Retina (tissue), 1 donor: ENCODE measurements around the gene SHB.
A peak's percentile ranks its signal among the peaks of the same experiment; 100 is the strongest.

ENCODE experiments used
- DNase-seq: peaks from one replicate; pipeline ENCODE4 v3.0.0-alpha.2; 2016

The SHB gene, protein sequence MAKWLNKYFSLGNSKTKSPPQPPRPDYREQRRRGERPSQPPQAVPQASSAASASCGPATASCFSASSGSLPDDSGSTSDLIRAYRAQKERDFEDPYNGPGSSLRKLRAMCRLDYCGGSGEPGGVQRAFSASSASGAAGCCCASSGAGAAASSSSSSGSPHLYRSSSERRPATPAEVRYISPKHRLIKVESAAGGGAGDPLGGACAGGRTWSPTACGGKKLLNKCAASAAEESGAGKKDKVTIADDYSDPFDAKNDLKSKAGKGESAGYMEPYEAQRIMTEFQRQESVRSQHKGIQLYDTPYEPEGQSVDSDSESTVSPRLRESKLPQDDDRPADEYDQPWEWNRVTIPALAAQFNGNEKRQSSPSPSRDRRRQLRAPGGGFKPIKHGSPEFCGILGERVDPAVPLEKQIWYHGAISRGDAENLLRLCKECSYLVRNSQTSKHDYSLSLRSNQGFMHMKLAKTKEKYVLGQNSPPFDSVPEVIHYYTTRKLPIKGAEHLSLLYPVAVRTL

DNA sequence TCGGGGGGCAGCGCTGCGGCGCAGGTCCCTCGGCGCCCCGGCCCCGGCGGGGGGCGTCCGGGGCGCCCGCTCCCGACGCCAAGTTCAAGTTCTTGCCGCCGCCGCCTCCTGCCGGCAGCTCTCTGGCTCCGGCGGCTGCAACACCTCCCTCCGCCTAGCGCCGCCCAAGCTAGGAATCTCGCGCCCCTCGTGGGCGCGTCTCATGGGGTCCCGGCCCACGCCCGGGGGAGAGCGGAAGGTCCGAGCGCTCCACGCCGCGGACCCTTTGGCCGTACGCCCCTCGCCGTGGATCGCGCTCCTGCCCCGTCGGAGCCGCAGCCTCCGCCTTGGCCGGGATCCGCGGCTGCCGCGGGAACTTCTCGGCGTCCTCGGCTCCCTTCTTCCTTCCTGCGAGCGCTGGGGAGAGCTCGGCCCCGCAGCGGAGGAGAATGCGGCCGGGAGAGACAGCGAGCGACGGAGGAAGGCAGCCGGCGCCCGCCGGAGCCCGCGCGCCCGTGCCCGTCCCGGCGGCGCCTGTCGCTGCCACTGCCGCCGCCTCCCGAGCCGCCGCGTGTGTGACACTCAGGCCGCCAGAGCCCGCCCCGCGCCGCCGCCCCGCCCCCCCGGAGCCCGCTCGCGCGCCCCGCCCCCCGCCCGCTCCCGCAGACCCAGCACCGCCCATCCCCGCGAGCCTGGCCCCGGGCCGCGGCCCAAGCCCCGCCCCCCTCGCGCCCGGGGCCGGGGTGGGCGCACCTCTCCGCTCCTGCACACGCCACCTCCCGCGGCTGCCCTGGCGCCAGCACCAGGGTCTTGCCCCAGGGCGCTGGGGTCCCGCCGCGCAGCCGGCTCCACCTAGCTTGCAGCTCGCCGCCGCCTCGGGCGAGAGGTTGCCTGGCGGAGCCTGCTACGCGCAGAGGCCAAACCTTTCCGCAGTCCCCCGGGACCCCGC, at the start of gene SHB:
Gene SHB, minus strand, starts transcription at position 527 of the 928 bp plus-strand sequence. CDS start 582 bp downstream, outside the sequence.
- peak; percentile 88 for DNase-seq

DNA sequence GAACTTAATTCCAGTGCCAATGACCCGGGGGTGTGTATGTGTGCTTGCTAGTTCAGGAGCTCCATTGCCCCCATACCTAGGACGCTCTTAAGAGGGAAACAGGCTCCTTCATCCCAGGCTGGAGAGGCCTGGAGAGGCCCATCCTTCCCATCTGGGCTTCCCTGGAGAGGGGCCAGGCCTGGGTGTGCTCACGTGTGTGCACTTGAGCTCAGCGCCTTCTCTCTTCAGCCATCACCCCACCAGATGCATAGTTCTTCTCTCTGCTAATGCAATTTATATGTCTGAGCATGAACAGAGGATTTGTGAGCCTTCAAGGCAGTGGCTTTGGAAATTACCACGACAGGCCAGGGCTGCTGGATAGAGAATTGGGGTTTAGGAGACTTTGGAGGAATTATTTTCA, 48.6 kb upstream of the SHB start:
- no peak for DNase-seq

DNA sequence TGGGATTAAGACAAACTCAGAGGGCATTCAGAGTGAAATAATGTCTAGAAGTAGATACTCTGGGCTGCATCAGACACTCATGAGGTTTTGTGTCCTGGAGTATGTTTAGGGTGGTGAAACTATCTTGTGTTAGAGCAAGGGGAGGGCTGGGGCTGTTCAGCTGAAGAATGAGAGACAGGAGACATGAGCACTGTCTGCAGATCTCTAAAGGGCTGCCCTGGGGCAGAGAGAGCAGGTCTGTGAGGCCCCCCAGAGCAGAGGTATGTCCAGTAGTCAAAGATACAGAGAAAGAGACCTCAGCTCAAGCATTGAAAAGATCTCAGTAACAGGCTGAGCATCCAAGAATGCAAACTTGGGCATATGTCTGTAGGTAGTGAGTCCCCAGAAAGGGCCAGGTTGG, 45.9 kb upstream of the SHB start:
- DNase-seq, result no peak

DNA sequence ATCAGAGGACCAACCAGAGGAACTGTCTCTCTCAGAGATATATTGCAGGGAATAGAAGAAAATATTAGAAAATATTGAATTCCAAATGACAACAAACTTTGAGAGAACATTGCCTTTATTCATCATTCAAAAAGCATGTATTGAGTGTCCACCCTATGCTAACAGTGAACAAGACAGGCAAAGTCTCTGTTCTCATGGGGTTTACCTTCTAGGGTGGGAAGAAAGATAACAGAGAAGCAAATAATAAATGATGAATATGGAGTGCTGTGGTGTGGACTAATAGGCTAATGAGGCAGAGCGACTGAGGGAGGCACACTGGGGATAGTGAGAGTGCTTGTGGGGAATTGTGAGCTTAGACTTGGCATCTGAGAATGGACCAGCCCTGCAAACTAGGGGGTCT, 43.4 kb upstream of the SHB start:
- no peak for DNase-seq

DNA sequence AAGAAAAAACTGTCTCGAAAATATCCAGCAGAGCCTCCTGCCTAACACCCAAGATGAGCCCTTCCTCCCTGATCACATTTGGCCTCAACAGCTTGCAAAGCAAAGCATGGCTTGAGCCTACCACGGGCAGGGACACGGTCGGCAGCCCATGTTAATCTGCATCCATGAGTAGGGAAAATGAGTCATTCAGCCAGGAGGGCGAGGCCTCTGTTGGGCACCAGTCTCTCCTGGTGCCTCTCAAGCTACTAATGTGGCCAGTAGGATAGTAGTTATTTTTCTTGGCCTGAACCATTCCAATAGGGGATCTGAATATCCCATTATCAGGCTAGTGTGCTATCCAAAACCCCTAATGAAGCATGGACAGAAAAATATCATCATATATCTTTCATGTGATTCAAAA, 43.0 kb upstream of the SHB start:
- no peak for DNase-seq

DNA sequence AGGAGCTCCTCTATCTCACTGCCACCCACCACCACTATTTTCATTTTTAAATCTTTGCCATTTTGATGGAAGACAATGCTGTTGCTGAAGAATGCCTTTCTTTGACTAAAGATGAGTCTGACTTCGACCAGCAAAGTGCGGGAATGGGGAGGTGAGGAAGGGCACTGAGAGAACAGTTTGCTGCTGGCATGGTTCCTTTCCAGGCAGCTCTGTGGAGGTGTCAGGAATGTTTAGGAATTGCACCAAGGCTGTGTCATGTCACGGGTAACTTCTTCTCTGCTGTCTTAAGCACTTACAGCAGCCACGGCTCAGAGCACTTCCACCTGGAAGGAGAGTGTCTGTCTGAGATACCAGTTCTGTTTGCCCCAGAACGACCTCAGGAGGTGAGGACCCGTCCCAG, 41.4 kb upstream of the SHB start:
- no peak for DNase-seq

DNA sequence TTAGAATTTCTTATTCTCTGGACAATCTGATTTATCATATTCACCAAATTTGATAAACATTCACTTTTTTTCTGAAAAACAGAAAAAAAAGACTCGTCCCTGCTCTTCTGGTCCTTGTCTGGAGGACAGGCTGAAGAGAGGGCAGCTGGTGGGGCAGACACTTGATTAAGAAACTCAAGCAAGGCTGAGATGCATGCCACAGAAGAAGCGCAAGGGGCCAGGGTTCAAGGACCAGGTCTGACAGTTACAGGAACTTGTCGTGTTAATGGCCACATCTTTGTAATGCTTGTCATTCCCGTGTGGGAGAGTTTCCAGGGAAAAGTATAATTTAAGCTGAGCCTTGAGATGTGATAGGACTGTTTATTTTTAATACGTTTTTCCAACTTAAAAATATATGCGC, 40.6 kb upstream of the SHB start:
- DNase-seq, result no peak

DNA sequence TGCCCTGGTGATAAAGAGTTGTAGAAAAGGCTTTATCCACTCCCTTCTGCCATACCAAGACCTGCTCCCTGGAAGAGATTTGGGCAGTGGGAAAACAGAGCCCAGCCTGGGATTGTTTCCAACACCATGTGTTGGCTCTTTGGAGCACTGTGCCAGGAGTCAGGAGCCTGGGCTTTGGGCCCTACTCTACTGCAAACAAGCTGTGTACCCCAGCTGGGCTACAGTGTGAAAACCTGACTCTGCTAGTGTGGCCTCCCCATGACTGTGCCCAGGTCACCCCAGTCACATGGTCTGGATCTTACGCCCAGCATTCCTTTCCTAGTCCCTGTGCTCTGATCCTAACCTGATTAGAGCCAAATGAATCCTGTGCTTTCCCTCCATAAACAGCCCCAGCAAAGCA, 39.3 kb upstream of the SHB start:
- DNase-seq, result no peak

DNA sequence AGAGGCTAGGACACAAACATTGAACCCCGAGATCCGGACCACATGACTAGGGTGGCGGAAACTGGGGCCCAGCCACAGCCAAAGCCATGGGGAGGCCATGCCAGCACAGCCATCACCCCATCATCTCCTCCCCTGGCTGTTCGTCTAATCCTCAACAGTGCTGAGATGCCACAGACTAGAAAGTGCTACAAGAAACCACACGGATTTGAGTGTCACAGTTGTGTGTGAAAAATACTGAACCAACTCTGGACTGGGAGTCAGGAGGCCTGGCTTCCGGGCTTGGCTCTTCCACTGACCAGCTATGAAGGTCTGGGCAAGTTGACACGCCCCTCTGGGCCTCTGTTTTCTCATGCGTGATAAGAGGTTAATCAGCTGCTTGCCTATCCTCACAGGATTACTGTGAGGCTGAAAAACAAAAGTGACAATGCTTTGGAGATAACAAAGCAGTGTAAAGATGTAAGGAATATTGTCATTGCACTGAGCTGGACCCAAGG, 38.8 kb upstream of the SHB start:
- peak; percentile 74 for DNase-seq

DNA sequence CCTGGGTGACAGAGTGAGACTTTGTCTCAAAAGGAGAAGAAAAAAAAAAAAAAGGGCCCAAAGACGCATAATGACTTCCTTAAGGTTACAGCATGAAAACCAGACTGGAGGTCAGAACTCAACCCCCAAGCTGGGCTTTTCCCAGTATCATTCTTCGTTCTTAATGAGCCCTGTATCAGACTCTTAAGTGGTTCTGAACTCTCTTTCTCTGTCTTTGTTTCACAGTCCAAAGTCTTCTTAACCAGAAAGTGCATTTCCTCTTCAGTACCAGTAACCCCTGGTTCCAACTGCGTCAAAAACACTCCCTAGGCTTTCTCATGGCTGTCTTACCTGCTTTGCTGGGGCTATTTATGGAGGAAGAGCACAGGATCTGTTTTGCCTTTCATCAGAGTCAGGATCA, 38.4 kb upstream of the SHB start:
- no peak for DNase-seq

DNA sequence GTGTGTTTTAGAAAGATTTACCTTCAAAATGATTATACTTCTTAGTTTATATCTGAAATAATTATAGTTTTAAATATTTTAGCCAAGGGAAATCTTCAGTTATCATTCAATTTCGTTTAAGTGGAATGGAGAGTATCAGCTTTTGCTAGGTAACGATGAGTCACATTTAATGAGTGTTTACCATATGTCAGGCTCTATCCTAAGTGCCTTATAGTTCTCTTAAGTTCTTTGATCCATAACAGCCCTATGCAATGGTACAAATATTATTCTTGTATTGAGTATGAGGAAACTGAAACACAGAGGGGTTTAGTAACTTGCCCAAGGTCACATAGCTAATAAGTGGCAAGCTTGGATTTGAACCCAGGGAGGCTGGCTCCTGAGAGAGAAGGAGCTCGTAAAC, 37.5 kb upstream of the SHB start:
- DNase-seq, result no peak

DNA sequence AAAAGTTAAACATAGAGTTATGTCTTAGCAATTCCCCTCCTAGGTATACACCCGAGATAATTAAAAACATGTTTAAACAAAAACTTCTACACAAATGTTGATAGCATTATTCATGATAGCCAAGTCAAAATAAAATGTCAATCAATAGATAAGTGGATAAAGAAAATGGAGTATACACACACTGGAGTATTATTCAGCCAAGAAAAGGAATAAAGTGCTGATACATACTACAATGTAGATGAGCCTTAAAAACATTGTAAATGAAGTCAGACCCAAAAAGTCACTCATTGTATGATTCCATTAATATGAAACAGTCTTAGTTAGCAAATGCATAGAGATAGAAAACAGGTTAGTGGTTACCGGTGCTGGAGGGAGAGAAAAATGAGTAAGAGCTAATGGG, 34.3 kb upstream of the SHB start:
- DNase-seq, result no peak

DNA sequence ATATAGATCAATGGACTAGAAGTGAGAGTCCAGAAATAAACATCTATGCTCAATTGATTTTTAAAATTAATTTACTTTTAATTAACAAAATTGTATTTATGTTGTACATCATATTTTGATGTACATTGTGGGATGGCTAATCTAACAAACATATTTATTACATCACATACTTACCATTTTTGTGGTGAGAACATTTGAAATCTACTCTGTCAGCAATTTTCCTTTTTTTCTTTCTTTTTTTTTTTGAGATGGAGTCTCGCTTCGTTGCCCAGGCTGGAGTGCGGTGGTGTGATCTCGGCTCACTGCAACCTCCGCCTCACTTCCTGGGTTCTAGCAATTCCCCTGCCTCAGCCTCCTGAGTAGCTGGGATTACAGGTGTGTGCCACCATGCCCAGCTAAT, 32.4 kb upstream of the SHB start:
- no peak for DNase-seq

DNA sequence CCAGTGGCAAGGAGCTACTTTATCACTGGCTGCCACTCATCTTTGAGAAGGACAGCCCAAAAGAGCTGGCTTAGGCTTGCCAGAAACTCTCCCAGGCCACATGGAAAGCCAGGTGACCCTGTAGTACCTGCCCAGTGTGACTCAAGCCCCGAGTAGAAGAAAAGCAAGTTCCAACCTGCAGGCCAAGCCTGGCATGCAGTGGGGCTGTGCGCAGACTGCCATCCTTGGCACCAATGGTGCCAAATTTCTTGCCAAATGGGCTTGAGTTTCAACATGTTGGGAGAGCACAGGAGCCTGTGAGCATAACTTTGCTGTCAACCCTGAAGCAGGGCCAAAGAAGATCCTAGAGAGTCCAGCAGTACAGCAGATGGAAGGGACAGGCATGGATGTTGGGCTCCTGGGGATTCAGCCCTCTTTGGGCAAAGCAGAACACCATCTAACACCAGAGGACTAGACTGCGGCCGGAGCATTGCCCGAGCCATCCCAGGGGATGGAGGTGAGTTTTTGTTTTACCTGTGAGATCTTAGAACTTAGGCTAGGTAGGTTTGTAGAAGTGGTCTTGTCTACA, 27.3 kb upstream of the SHB start:
- no peak for DNase-seq

DNA sequence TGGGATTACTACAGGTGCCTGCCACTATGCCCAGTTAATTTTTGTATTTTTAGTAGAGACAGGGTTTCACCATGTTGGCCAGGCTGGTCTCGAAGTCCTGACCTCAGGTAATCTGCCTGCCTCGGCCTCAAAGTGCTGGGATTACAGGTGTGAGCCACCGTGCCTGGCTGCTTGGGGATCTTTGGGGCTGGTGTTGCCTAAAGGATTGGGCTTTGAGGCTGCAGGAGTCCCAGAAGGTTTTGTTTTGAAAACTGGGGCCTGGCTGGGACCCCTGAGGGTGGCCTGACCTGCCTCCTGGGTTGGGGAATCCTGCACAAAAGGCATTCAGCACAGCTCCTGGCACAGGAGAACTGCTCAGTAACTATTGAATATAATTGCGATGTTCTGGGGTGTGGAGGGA, 25.1 kb upstream of the SHB start:
- no peak for DNase-seq

DNA sequence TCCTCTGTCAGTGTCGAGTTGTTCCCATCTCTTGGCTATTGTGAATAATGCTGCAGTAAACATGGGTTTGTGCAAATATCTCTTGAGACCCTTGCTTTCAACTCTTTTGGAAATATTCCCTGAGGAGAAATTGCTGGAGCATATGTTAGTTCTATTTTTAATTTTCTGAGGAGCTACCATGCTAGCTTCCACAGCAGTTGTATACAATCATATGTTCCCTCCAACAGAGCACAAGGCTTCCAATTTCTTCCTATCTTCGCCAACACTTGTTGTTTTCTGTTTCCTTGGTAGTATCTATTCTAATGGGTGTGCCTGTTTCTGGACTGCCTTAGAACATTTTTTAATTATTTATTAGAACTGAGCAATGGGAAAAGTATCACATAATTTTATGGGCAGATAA, 23.6 kb upstream of the SHB start:
- no peak for DNase-seq

DNA sequence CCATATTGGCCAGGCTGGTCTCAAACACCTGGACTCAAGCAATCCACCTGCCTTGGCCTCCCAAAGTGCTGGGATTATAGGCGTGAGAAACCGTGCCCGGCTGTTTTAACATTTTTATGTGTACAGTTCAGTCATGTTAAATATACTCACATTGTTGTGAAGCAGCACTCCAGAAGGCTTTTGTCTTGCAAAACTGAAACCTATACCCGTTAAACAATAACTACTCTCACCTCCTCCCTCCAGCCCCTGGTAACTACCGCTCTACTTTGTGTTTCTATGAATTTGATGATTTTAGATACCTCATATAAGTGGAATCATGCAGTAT, 23.1 kb upstream of the SHB start:
- DNase-seq, result no peak

DNA sequence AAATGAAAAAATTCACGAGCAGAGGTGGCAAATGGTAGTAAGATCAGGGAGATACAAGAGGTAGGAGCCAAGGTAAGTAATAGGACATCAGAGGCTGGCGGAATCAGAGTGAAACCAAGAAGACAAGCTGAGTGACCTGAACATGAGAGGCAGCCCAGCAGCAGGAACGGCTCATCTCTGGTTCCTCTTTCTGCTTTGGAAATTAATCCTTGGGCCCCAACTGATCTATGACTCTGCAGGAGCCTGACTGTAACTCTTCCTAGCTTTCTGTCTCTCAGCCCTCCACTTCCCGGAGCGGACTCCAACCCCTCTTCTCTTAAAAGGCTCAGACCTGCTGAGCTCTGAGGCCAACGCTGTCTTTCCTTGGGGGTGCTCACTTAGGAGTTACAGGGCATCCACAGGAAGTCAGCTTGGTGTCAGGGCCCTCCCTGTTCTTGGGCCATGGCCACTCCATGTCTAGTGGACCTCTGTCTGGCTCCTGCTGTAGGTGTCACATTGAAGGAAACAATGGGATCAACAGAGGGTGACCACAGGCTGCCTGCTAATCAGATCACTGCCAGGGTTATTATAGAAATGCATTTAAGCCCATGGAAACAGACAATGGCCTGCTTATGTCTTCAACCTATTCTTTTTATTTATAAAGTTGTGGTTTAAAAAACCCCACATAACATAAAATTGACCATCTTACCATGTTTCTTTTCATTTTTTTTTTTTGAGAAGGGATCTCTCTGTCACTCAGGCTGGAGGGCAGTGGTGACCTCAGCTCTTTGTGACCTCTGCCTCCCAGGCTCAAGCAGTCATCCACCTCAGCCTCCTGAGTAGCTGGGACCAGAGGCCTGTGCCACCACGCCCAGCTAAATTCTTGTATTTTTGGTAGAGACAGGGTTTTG, 22.5 kb upstream of the SHB start:
- no peak for DNase-seq

DNA sequence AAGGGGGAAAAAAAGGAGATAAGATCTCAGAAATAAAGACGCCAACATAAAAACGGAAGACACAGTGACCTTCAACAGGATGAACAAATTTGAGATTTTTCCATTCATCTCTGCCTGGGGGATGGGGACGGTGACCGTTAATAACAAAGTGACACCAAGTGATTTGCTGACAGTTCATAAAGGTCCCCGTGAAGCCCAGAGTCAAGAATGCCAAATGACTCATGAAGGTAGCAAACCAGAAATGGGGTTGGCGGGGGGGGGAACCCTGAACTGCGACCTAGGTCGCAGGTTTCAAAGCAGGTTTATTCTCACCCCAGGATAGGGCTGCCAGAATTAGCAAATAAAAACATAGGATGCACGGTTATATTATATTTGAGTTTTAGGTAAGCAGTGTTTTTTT, 21.1 kb upstream of the SHB start:
- DNase-seq, result no peak

DNA sequence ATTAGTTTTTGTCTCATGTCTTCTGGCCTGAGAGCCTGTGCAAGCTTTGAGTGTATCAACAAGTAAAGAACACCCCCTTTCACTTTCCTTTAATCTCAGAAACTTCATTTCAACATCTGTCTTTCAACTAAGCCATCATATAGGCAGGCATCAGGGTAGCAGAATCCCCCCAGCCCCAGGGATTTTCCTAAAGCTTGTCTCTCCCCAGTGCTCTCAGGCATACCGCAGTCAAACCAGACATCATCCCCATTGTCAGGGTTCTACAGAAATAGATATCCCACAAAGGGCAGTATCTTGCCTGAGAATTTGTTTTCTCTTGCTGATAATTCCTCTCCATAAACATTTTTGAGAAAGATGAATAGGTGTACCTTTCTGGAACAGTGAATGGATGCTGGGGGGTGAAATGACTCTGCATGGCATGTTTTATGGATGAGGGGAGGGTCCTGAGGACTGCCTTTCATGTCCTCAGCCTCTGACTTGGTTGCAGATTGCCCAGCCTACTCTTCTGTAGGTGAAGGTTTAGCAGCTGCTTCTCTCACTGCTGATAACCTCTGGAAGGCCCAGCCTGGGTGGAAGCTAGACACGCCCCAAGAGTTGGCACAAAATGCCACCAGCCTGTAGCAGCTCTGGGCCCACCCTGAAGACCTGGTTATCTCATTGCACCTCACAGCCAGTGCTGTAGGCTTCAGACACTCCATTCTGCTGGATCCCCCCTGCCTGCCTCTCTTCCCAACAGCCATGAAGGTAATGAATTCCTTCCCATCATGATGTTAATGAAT, 20.5 kb upstream of the SHB start:
- no peak for DNase-seq
